NCI-H2227 (cell line): ENCODE data around the gene GRK1.
A peak's percentile ranks its signal among the peaks of the same experiment; 100 is the strongest.

Experiments
- DNase-seq: peaks from one replicate; lab custom pipeline; 2025; ENCODE audit not compliant: unreplicated experiment; lab: John Stamatoyannopoulos, UW

Gene GRK1

GRCh38 chr13:113664751-113665596 lies 2.0 kb upstream of the GRK1 start:
- no peak for DNase-seq

- no peak for DNase-seq
These were observed 1.3 kb upstream of the GRK1 start for GRCh38 chr13:113665597-113666328.

GRCh38 chr13:113666329-113666670 lies 719 bp upstream of the GRK1 start:
- no peak for DNase-seq

GRCh38 chr13:113667771-113668490 lies 912 bp downstream of the GRK1 start:
- DNase-seq, result no peak

- DNase-seq, result no peak
These were observed 1.5 kb downstream of the GRK1 start for GRCh38 chr13:113668491-113668971.

GRCh38 chr13:113669231-113669754 lies 2.3 kb downstream of the GRK1 start:
- DNase-seq, result no peak

- no peak for DNase-seq
These were observed 2.8 kb downstream of the GRK1 start for GRCh38 chr13:113669755-113670341.

- no peak for DNase-seq
These were observed 3.5 kb downstream of the GRK1 start for GRCh38 chr13:113670541-113670940.

- DNase-seq, result no peak
These were observed 4.3 kb downstream of the GRK1 start for GRCh38 chr13:113671066-113672001.

GRCh38 chr13:113672002-113672651 lies 5.1 kb downstream of the GRK1 start:
- DNase-seq, result no peak

- no peak for DNase-seq
These were observed 55.9 kb downstream of the GRK1 start for GRCh38 chr13:113722921-113723320.

GRCh38 chr13:113723410-113724015 lies 56.5 kb downstream of the GRK1 start:
- DNase-seq, result peak; percentile 6

GRCh38 chr13:113724016-113724758 lies 57.2 kb downstream of the GRK1 start:
- DNase-seq, result no peak

GRCh38 chr13:113724780-113725315 lies 57.8 kb downstream of the GRK1 start:
- peak; percentile 81 for DNase-seq

- peak; percentile 38 for DNase-seq
These were observed 58.5 kb downstream of the GRK1 start for GRCh38 chr13:113725329-113726105.

GRCh38 chr13:113726106-113726821 lies 59.2 kb downstream of the GRK1 start:
- peak; percentile 47 for DNase-seq
